Endothelial cell (in vitro differentiated cells): ENCODE results near the gene KAT2B. TPM values are rescaled to one million over a fixed set of nuclear protein-coding genes. Genes with fewer than 3 reads are reported as not detected.

Source experiments
- DNase-seq: peaks from one replicate; pipeline ENCODE4 v3.0.0; 2021; ENCODE audit warnings: low spot score
- H3K27ac Mint-ChIP-seq: one replicate; pipeline ENCODE4 v1.8.0; 2021; ENCODE audit warnings: mixed read lengths, inconsistent platforms; ENCODE audit not compliant: unreplicated experiment
- H3K27me3 Mint-ChIP-seq: one replicate; pipeline ENCODE4 v1.8.0; 2021; ENCODE audit warnings: mild to moderate bottlenecking, moderate library complexity, mixed read lengths, inconsistent platforms; ENCODE audit not compliant: unreplicated experiment
- H3K36me3 Mint-ChIP-seq: one replicate; pipeline ENCODE4 v1.8.0; 2021; ENCODE audit warnings: mild to moderate bottlenecking, low read depth, mixed read lengths, inconsistent platforms; ENCODE audit not compliant: unreplicated experiment
- H3K4me1 Mint-ChIP-seq: one replicate; pipeline ENCODE4 v1.8.0; 2021; ENCODE audit warnings: mild to moderate bottlenecking, mixed read lengths, inconsistent platforms; ENCODE audit not compliant: unreplicated experiment
- H3K4me3 Mint-ChIP-seq: one replicate; pipeline ENCODE4 v1.8.0; 2021; ENCODE audit warnings: mild to moderate bottlenecking, mixed read lengths, inconsistent platforms; ENCODE audit not compliant: unreplicated experiment
- H3K9me3 Mint-ChIP-seq: one replicate; pipeline ENCODE4 v1.8.0; 2021; ENCODE audit warnings: mixed read lengths, inconsistent platforms; ENCODE audit not compliant: unreplicated experiment
- CTCF ChIP-seq: fragments of 200-600 bp; sonication (generic); IDR thresholded peaks from one replicate; pipeline ENCODE4 v1.5.0; 2021; ENCODE audit warnings: antibody characterized with exemption; ENCODE audit not compliant: unreplicated experiment
- total RNA-seq: library from RNA; stranded (reverse); fragmentation: NEBNext Ultra II Directional; extraction: Animal tissue kit (Norgen Biotek cat#: 25700); gene quantifications from one replicate; pipeline ENCODE4 v1.2.1, GENCODE V29; 2021; ENCODE audit not compliant: unreplicated experiment

The KAT2B gene
- total RNA-seq, 1 donor from 2014 or later = 15.9 TPM

DNA sequence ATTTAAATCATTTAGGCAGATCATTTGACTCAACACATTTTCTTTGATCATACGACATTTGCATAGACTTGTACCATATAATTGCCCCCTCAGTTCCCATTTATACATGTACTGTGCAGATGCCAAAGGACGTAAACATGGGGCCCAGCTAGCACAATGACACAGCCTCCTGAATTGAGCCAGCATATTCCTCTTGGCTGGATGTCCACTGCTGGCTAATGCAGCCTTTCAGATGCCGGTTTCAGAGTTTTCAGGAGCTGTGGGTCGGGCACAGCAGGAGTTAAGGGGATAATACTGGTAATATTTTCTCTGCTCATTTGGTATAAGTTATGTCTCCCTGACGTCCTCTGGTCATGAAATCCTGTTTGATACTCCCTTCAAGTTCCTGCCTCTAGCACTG, 39.4 kb downstream of the KAT2B start:
- H3K9me3 Mint-ChIP-seq = no peaks in the 10 kb centered on the region
- no peaks in the 10 kb centered on the region for H3K27me3 Mint-ChIP-seq
- DNase-seq = no peak
- H3K36me3 Mint-ChIP-seq = no peaks in the 10 kb centered on the region
- H3K4me3 Mint-ChIP-seq = no peak overlapping the region
- no peak for TF ChIP-seq CTCF
- no peak overlapping the region for H3K27ac Mint-ChIP-seq
- peaks cover 2% of the 10 kb centered on the region for H3K4me1 Mint-ChIP-seq

GRCh38 chr3:20080956-20081554, 40.8 kb downstream of the KAT2B start:
- Mint-ChIP-seq H3K9me3 (no peaks in the 10 kb centered on the region), H3K4me3 (no peak overlapping the region), H3K27me3 (no peaks in the 10 kb centered on the region), H3K27ac (no peak overlapping the region), H3K4me1 (peaks cover 2% of the 10 kb centered on the region), H3K36me3 (no peaks in the 10 kb centered on the region)
- TF ChIP-seq CTCF = no peak
- DNase-seq = no peak

DNA sequence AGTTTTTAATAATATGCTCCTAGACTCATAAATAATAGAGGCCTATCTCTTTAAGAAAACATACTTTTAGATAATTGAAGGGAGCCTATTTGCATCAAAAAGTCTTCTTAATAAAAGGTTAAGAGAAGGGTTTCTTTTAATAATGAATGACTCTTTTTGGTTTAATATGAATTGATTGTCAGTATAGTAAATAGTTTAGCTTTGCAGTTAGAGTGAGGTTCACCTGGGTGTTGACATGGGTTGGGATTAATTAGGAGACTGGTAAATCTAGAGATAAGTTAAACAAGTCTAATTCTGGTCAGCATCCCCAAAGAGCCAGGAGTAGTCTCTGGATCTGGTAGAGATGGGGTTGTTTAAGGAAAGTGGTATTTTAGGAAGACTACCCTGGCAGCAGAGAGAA, 43.0 kb downstream of the KAT2B start:
- Mint-ChIP-seq H3K4me1 (no peaks in the 10 kb centered on the region), H3K36me3 (no peaks in the 10 kb centered on the region), H3K4me3 (no peak overlapping the region), H3K27me3 (no peaks in the 10 kb centered on the region), H3K27ac (no peak overlapping the region), H3K9me3 (no peaks in the 10 kb centered on the region)
- DNase-seq = no peak
- no peak for TF ChIP-seq CTCF

DNA sequence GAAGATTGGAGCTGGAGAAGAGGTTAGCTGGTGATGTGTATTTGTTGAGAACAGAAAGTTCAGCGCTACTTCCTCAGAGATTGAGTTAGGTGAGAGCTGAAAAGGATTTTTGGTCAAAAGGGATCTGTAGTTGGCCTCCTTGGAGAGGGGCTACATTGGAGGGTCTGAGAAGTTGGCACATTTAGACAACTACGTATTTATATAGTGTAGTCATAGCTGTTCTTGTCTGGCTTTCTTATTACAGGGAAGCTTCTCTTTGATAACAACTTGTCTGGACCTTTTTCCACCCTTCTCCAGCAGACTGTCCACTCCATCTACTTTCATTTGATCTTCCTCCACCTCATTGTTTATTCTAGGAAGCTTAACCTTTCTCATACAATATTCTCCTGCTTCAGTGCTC, 43.7 kb downstream of the KAT2B start:
- Mint-ChIP-seq H3K4me1 (no peaks in the 10 kb centered on the region), H3K4me3 (no peak overlapping the region), H3K27ac (no peak overlapping the region), H3K27me3 (no peaks in the 10 kb centered on the region), H3K9me3 (no peaks in the 10 kb centered on the region), H3K36me3 (no peaks in the 10 kb centered on the region)
- no peak for TF ChIP-seq CTCF
- DNase-seq = no peak

GRCh38 chr3:20091331-20092047, 51.2 kb downstream of the KAT2B start:
- Mint-ChIP-seq H3K27me3 (no peaks in the 10 kb centered on the region), H3K4me1 (no peaks in the 10 kb centered on the region), H3K36me3 (no peaks in the 10 kb centered on the region), H3K4me3 (no peak overlapping the region), H3K27ac (no peak overlapping the region), H3K9me3 (no peaks in the 10 kb centered on the region)
- no peak for TF ChIP-seq CTCF
- no peak for DNase-seq
